GM12865 (cell line): ENCODE data around the gene TRAPPC4.
A peak's percentile ranks its signal among the peaks of the same experiment; 100 is the strongest.
"Not testable (repeated sequence)": the region's sequence is repeated elsewhere in the genome, so short reads cannot be mapped to it uniquely, and the experiment has no call there.

Source experiments
- DNase-seq: peaks from one replicate; pipeline ENCODE4 v3.0.0; 2010; ENCODE audit warnings: low read depth
- H3K4me3 ChIP-seq: 2 replicates; pipeline ENCODE4 v1.5.1; 2011; ENCODE audit warnings: mild to moderate bottlenecking, low read depth, low read length, control low read depth
- TF ChIP-seq, protein P1 (sequence below): IDR thresholded peaks from 2 replicates; pipeline ENCODE4 v1.5.1; 2011; ENCODE audit warnings: low read length, control low read depth, low read depth, inconsistent platforms; ENCODE audit not compliant: insufficient read depth; ENCODE audit errors: missing control alignments

The TRAPPC4 gene

DNA sequence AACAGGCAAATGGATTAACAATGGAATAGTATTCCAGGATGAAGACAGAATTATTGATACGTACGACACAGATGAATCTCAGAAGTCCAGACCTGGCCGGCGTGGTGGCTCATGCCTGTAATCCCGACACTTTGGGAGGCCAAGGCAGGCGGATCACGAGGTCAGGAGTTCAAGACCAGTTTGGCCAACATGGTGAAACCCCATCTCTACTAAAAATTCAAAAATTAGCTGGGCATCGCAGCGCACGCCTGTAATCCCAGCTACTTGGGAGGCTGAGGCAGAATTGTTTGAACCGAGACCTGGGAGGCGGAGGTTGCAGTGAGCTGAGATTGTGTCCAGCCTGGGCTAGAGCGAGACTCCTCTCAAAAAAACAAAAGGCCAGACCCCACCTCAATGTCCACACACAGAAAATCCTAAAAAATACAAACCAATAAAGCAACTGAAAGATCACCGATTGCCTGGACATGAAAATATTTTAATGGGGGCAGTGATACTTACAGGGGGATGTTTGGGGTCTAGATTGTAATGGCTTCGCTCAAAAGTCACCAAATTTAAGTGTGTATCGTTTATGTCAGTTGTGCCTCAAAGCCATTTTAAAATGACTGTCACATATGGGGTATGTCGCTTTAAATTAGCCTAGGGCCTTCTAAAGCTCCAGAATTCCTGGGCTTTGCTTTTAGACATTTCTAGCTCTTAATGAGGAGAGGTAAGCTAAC lies 4.2 kb upstream of the TRAPPC4 start:
- TF ChIP-seq, protein P1, sequence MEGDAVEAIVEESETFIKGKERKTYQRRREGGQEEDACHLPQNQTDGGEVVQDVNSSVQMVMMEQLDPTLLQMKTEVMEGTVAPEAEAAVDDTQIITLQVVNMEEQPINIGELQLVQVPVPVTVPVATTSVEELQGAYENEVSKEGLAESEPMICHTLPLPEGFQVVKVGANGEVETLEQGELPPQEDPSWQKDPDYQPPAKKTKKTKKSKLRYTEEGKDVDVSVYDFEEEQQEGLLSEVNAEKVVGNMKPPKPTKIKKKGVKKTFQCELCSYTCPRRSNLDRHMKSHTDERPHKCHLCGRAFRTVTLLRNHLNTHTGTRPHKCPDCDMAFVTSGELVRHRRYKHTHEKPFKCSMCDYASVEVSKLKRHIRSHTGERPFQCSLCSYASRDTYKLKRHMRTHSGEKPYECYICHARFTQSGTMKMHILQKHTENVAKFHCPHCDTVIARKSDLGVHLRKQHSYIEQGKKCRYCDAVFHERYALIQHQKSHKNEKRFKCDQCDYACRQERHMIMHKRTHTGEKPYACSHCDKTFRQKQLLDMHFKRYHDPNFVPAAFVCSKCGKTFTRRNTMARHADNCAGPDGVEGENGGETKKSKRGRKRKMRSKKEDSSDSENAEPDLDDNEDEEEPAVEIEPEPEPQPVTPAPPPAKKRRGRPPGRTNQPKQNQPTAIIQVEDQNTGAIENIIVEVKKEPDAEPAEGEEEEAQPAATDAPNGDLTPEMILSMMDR: no peak
- no peak overlapping the region for H3K4me3 ChIP-seq
- DNase-seq: no peak

GRCh38 chr11:119015054-119015611 lies 3.4 kb upstream of the TRAPPC4 start:
- no peak overlapping the region for H3K4me3 ChIP-seq
- TF ChIP-seq, protein P1: no peak
- DNase-seq: no peak

DNA sequence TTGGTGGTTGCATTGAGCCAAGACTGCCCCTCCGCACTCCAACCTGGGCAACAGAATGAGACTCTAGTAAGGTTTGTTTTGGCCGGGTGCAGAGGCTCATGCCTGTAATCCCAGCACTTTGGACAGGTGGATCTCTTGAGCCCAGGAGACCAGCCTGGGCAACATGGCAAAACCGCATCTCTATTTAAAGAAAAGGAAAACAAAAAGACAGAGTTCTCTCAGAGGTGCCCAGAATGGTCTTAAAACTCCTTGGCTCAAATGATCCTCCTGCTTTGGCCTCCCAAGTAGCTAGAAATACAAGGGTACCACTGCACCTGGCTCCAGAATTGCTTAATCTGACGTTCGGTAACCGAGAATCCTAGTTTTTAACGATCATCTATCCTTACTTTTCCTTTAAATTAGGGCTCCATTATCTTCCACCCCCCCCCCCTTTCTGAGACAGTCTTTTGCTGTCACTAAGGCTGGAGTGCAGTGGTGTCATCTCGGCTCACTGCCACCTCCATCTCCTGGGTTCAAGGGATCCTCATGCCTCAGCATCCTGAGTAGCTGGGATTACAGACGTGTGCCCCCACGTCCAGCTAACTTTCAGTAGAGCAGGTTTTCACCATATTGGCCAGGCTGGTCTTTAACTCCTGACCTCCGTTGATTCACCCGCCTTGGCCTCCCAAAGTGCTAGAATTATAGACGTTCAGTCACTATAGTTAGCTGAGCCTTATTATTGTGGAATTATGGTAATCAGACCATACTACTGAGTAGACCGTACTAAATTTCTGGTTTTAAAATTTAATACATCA lies 2.2 kb upstream of the TRAPPC4 start:
- H3K4me3 ChIP-seq: peak overlapping the region; percentile 94
- DNase-seq: no peak
- TF ChIP-seq, protein P1: no peak

DNA sequence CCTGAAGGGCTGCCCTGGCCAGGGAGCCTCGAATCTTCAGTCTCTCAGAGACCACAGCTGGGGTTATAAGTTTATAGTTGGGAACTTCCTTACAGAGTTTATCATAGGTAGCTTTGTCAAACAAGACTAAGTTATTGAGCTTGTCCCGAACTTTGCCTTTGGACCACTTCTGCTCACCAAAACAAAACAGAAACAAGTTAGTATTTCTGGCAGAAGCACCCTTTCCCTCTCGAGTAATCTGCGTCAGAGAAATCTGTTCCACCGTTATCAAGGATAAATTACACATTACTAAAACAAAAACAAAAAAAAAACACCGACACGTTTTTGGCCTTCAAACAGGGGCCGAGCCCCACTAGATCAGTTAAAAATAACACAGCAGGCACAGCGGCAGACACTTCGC lies 1.2 kb upstream of the TRAPPC4 start:
- H3K4me3 ChIP-seq: peak overlapping the region; percentile 94
- DNase-seq: not testable (repeated sequence)

- no peak for DNase-seq
- TF ChIP-seq, protein P1: no peak
- peak overlapping the region; percentile 94 for H3K4me3 ChIP-seq
Observed at GRCh38 chr11:119019996-119020395, 1.4 kb downstream of the TRAPPC4 start.

- H3K4me3 ChIP-seq: no peak overlapping the region
- TF ChIP-seq, protein P1: no peak
- DNase-seq: no peak
Observed at GRCh38 chr11:119021631-119022030, 3.1 kb downstream of the TRAPPC4 start.

GRCh38 chr11:119023741-119024140 lies 5.2 kb downstream of the TRAPPC4 start:
- no peak overlapping the region for H3K4me3 ChIP-seq
- no peak for DNase-seq
- TF ChIP-seq, protein P1: no peak
